GM21447 (cell line): Measurements from ENCODE around the gene RHBDL1.

Experiments
- ATAC-seq: cut with Tn5 transposase; IDR thresholded peaks from one replicate; pipeline ENCODE4 v1.9.1; 2021; ENCODE audit not compliant: unreplicated experiment

Gene RHBDL1

DNA sequence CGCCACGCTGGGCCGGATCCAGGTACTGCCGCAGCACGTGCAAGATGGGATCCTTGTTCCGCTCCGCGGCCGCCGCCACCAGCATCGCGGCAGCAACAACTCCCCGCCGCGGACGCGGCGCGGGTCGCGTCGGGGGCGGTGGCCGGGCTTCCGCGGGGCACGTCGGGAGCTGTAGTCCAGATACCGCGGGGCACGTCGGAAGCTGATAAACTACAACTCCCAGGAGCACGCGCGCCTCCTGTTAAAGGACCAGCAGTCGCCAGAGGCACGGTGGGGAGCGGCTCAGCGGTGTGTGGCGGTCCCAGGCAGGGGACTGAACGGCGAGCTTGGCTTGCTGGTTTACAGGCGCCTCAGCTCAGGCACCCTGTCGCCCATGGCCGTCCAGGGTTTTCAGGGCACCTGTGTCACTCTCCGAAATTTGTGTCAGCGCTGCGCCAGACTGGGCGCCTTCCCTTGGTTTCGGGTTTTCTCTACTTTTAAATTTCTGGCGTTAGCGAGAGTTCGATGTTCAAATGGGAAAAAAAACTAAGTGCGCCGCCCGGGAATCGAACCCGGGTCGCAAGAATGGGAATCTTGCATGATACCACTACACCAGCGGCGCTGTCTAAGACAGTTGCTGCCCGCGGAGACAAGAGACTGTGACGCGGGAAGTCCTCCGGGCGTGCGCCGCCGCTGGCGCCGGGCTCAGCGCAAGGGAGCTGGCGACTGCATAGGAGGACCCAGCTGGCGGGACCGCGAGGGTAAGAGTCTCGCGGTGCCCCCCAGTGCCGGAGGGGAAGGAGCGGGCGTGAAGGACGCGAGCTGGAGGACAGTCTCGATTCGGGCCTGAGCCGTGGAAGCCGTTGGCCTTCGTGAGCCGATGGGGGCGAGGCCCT, 39.0 kb upstream of the RHBDL1 start, which contains the start of gene METTL26:
TSS of gene METTL26 (minus strand) at position 100 of the 875 bp plus-strand sequence. CDS start at position 85, 15 bp downstream.
- peak; percentile 61 for ATAC-seq

DNA sequence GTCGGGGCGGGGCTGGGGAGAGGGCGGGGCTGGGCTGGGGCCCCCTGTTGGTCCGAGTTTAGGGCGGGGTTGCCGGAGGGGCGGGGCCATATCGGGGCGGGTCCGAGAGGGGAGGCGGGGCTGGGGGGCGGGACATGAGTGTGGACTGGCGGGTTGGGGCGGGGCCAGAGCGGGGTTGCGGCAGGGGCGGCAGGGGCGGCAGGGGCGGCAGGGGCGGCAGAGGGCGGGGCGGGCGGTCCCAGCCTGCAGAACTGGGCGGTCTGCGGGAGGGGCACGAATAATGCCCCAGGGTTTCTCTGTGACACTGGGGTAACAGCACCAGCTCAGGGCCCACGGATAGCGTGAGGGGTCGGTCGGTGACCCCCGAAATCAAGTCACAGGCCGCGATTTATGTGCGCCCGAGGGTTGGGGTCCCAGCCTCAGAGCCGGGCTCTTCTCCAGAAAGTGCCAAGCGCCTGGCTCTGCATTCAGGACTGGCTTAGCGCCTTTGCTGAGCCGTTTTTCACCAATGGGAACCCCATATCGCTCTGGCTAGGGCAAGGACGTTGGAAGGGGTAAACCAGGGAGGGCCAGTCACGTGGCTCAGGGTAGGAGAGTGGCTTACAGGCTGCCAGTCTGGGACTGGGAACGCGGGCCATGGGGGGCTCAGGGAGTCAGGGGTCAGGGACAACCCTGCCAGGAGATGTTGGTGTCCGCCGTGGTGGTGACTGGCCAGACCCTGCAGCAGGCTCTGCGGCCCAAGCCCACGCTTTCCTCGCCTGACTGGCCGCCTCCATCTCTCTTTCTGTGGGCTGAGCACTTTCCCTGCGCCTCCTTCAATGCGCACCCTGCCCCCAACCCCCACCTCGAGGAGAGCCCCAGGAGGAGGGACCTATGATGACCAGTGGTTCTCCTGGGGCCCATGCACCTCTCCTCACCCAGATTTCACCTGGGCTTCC, 38.1 kb upstream of the RHBDL1 start:
- ATAC-seq: no peak

DNA sequence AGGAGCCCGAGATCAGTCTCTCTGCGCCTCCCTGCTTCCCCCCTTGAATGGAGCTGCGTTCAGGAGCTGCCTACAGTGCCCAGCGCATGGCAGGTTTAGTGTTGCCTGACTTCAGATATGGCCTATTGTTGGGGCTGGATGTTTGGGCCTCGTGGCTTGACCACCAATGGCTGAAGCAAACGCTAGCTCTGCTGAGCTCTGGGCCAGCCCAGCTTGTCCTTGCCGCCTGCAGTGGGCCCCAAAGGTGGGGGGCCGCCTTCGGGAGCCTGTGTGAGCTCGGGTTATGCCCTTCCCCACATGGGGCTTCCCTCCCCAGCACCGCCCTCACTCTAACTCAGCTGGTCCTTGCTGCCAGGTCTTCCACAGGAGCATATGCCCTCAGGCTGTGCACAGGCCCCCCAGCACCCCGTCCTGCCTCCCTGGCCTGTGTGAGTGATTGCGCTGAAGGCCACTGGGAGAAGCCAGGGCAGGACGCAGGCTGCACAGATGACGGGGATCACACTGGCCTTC, 37.4 kb upstream of the RHBDL1 start:
- no peak for ATAC-seq

DNA sequence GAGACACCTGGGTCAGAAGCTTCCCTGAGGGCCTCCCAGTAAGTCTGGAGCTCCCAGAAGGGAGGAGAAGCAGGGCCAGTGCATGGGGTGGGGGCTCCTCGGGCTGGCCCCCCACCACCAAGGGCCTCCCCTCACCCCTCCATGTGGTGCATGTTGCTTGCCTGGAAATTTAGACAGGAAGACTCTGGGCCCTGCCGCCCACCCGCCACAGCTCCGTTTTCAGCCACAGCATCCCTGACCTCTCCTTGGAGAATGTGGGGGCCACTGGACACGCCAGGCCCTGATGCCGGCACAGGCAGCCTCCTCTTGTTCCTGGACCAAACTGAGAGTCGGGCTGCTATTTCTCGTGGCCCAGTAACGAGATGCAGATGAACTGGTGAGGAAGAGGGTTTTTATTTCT, 36.6 kb upstream of the RHBDL1 start:
- ATAC-seq: no peak

DNA sequence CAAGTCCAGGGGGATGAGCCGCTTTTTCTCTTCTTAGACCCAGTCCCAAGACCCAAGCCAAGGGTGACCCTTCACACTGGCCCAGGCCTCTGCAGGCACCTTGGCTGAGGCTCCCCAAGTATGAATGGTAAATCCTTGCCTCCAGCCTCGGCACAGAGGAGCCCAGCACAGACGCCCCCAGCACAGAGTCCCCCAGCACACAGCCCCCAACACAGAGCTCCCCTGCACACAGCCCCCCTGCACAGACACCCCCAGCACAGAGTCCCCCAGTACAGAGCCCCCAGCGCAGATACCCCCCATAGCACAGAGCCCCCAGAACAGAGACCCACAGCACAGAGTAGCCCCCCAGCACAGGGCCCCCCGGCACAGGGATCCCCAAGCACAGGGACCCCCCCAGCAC, 34.9 kb upstream of the RHBDL1 start:
- no peak for ATAC-seq

DNA sequence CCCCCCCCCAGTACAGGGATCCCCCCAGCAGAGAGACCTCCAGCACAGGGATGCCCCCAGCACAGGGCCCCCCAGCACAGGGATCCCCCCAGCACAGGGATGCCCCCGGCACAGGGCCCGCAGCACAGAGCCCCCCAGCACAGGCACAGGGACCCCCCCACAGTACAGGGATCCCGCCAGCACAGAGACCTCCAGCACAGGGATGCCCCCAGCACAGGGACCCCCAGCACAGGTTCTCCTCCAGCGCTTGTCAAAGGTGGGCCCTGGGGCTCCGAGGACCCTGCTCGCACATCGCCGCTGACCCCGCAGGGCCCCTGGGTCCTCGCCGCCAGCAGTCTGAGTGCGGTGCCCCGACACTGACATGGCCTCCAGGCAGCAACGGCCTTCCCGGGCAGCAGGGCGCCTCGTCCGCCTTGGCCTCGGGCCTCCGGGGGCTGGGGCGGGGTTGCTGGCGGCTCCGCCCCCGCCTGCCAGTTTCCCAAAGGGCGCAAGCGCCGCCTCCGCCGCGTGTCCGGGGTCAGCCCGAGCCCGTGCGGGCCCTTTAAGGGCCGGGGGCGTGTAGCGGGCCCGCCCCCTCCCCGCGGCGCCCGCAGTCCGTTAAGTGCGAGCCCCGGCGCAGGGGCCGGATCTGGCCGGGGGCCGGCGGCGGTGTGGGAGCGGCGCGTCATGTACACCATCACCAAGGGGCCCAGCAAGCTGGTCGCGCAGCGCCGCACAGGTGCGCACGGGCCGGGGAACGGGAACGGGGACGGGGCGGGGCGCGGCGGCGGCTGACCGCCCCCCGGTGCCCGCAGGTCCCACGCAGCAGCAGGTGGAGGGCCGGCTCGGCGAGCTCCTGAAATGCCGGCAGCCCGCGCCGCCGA, 33.9 kb upstream of the RHBDL1 start, which contains the start of gene MCRIP2:
TSS of gene MCRIP2 (plus strand) at position 503 of the 863 bp plus-strand sequence. CDS start at position 667, 164 bp downstream.
- ATAC-seq: peak; percentile 60

DNA sequence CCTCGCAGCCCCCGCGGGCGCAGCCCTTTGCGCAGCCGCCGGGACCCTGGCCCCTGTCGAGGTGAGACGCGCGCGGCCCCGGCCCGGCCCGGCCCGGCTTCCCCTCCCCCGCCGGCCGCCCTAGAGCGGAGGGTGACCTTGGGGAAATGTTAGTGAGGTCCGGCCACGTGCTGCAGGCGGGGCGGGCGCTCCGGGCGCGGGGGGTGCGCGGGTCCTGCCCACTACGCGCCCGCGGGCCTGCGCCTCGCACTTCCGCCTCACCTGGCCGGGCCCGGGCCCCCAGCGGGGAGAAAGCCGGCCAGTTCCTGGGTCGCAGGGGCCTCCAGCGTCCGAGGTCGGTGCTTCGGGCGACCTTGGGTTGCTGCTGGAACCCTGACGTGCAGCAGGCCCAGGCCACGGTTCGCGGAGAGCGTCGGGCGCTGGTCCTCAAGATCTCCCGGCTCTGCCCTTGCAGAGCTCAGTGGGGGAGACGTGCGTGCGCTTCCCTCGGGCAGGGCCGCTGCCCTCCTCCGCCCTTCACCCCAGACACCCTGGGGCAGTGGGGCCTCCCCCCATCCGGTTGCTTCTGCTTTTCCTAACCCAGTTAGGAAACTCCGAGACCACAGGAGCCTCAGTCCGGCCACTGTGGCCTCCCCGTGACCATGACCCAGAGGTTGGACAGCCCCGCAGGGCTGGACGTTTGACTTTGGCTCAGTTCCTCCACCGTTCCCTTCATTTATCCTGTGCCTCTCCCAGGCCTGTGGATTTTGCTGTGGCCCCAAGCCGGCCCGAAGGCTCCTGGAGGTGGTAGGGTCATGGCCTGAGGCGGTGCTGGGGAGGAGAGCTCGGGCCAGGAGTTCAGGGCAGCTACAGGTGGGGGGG, 33.1 kb upstream of the RHBDL1 start:
- ATAC-seq: peak; percentile 30

DNA sequence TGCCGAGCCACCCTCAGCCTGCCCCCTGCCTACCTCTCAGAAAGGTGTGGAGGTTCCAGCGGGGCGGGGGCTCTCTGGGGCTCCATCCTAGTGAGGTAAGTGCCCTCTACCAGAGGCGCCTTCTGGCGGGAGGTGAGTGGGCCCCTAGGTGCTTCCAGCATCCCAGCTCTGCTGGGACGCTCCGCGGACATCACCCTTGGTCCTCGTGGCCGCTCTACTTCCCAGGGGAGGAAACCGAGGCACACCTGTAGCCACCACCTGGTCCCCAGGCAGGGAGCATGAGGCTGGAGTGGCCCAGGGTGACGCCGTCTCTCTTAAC, 32.5 kb upstream of the RHBDL1 start:
- ATAC-seq: no peak

DNA sequence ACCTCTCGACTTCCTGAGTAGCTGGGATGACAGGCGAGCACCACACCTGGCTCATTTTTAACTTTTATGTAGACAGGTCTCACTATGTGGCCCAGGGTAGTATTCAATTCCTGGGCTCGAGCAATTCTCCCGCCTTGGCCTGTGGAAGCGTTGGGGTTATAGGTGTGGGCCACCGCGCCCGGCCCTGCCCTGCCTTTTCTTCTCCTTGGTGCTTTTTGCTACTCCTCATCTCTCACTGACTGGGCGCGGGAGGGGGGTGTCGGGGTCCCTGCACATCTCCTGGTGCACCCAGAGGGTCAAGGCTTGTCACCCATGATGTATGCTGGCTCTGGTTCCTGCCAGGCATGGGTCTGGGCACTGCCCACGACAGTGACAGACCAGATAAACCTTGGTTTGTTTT, 30.9 kb upstream of the RHBDL1 start:
- no peak for ATAC-seq

DNA sequence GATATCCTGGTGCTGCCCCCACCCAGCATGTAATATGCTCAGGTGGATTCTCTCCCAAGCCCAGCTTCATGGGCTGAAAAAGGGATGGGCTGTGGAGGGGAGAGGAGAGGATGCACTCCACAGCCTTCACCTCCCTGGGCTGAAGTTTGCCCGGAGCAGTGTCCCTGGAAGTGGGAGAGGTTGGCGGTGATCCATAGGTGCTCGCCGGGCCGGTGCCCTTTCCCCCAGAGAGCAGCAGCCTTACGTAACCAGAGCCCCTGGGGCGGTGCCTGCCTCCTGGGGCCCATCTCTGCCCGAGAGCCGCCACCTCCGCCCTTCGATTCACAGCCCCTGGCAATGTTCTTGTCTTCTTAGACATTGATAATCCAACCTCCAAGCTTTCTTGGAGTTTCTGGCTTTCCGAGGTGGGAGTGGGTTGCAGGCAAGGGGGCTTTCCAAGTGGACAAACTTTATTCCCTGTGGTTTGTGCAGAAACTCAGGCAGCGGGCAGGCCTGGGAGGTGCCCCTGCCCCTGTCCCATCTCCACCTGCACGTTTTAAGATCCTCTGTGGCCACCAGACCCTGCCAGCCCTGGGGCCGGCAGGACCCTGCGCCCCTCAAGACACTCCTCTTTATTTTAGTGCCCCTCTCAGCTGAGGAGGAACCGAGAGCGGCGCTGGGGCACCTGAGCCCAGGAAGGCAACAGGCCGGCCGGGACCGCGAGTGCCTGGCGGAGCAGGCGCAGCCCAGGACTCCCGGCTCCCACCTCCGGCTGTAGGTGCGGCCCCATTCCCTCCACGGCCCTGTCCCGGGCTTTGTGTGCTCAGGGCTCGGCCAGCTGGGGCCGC, 29.4 kb upstream of the RHBDL1 start:
- ATAC-seq: no peak

DNA sequence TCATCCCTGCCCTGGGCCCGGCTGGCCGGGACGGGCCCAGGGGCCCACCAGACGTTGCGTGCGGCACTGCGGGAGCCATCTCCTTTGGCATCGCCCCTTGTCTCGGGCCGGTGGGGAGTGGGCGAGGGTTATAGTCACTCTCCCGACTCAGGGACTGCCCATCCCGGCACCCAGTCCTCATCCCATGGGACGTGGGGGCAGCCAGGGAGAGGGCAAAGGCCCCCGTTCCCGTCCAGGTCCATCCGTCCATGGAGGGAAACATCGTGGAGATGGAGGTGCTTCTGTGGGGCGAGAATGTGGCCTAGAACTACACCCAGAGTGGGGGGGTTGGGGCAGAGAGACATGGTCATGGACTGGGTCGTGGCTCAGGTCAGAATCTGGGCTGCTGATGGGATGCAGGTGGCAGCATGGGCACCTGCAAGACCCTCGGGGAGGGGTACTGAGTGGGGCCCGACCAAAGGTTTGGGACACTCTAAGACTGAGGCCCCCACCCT, 28.7 kb upstream of the RHBDL1 start:
- no peak for ATAC-seq

DNA sequence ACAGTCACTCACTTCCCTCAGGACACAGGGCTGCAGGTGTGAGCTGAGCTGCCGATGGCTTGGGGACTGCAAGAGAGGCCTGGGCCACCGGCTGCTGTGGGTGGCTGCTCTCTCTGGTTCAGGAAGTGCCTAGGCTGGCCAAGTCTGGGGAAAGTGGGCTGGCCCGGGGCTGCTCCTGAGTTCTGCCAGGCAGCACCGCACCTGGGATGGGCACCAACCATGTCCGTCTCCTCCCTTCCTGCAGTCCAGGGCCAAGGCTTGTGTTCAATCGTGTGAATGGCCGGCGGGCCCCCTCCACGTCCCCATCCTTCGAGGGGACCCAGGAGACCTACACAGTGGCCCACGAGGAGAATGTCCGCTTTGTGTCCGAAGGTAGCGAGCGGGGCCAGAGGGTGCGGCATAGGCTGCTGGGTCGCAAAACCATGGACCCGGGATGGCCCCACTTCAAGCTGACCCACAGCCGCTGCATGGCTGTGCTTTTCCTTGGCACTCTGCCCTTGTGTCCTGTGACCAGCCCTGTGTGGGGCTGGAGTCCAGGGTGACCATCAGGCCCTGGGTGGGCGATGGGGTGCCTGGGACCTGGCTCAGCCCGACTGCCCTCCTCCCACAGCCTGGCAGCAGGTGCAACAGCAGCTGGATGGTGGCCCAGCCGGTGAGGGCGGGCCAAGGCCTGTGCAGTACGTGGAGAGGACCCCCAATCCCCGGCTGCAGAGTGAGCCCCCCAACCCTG, 28.1 kb upstream of the RHBDL1 start:
- ATAC-seq: no peak

DNA sequence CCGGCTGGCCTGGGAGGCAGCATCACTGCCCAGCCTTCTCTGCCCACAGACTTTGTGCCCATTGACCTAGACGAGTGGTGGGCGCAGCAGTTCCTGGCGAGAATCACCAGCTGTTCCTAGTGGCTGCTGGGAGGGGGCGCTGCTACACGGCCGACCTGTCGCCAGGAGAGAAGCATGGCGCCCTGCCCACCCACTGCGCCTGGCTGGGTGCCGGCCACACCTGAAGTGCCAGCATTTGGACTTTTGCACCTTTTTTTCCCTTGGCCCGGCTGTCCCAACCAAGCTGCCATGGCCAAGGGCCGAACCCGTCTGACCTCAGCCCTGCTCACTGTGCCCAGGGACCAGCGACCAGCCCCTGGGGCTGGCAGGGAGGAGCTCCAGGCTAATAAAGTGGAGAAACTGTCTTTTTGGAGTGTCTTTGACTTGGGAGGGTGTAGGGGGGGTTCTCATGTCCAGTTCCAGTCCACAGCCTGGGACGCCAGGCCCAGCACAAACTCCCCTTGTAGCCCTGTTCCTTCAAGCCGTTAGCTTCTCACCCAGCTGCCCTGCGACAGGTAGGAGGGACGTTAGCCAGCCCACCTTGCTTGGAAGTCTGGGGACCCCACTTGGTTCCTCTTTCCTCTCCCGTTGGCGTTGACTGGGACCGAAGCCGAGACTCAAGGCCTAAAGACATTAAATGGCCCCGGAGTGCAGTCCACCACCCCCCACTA, 27.2 kb upstream of the RHBDL1 start:
- ATAC-seq: no peak

DNA sequence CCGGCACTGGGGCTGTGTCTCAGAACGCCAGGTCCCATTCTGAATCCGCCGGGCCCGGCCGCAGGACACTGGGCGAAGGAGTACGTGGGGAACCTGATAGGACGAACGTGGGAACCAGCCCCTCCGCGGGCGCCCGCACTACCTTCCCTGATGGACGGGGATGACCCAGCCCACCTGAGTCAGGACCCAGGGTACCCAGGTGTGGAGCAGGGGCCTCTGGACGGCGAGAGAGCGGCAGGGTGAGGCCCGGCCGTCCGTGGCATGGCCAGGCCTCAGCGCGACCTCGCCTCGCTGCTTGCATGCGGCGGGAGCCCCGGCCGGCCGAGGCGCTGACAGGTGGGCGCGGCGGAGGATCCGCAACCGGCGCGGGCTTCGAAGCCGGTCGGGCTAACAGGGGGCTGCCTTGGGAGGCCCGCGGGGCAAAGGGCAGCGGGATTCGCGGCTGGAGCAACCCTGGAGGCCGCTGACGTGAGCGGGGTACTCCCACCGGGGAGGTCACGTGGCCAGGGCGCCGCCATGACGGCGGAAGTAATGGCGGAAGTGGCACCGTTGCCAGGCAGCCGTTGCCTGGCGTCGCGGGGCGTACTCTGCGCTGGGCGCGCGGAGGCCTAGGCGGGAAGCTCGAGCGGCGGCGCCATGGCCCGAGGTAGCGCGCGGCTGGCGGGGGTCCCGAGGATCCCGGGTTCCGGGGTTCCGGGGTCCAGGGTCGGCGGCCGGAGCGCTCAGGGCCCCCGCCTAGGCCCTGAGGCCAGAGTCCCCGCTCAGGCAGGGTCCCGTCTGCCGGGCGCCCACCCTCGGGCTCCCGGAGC, 26.5 kb upstream of the RHBDL1 start, which contains the start of gene WDR90:
TSS of gene WDR90 (plus strand) at position 585 of the 809 bp plus-strand sequence. CDS start at position 637, 52 bp downstream.
- ATAC-seq: peak; percentile 60

DNA sequence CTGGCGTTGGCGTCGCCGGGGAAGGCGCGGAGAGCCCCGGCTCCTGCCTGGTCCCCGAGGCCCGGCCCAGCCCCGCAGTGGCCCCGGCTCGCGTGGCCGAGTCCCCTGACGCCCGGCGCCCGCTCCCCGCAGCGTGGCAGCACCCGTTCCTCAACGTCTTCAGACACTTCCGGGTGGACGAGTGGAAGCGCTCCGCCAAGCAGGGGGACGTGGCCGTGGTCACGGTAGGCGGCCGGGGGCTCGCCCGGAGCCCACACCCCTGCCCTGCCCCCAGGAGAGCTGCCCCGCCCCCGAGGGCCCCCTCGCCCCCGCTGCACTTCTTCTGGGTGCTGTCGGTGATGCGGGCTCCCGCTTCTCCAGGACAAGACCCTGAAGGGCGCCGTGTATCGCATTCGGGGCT, 25.8 kb upstream of the RHBDL1 start:
- ATAC-seq: no peak

DNA sequence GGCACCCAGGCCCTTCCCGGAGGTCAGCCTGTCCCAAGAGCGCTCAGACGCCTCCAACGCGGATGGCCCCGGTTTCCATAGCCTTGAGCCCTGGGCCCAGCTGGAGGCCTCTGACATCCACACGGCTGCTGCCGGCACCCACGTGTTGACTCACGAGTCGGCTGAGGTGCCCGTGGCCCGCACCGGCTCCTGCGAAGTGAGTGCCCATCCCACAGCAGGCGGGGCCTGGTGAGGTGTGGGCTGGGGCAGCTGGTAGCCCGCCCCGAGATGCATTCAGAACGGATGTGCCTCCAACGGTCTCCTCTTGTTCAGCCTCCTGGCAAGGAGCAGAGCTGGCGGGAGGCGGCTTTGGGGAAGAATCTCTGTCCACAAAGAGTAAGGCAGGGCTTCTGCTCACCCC, 23.6 kb upstream of the RHBDL1 start:
- ATAC-seq: no peak
